CD4-positive, alpha-beta T cell treated with Interleukin-1 beta for 1 hour (primary cell): ENCODE results near the gene KRT12.

Experiments
- DNase-seq, 2 donors: peaks; one replicate each; pipeline ENCODE4 v3.0.0-alpha.2; 2020 to 2022

Gene KRT12

GRCh38 chr17:40866838-40867237, at the start of gene KRT12:
Gene KRT12 (minus strand): TSS chr17:40867223. CDS start chr17:40867186, 37 bp downstream.
- no peak for DNase-seq

- DNase-seq, result no peak
Measured at GRCh38 chr17:40916366-40916765, 49.3 kb upstream of the KRT12 start.

- no peak for DNase-seq
Measured at GRCh38 chr17:40915721-40916256, 48.8 kb upstream of the KRT12 start.

GRCh38 chr17:40915199-40915661, 48.2 kb upstream of the KRT12 start:
- no peak for DNase-seq

GRCh38 chr17:40914075-40914855, 47.2 kb upstream of the KRT12 start:
- no peak for DNase-seq

GRCh38 chr17:40912486-40913210, 45.6 kb upstream of the KRT12 start:
- DNase-seq, result no peak

GRCh38 chr17:40910441-40910841, 43.4 kb upstream of the KRT12 start:
- DNase-seq, result no peak

GRCh38 chr17:40909755-40910154, 42.7 kb upstream of the KRT12 start:
- DNase-seq, result no peak

- peak; percentile 72 to 74 for DNase-seq
Measured at GRCh38 chr17:40909351-40909750, 42.3 kb upstream of the KRT12 start.

- no peak for DNase-seq
Measured at GRCh38 chr17:40906613-40907012, 39.6 kb upstream of the KRT12 start.

- DNase-seq, result no peak
Measured at GRCh38 chr17:40905370-40905769, 38.3 kb upstream of the KRT12 start.

- DNase-seq, result no peak
Measured at GRCh38 chr17:40903129-40903847, 36.3 kb upstream of the KRT12 start.

GRCh38 chr17:40902498-40902897, 35.5 kb upstream of the KRT12 start:
- DNase-seq, result no peak

GRCh38 chr17:40901981-40902474, 35.0 kb upstream of the KRT12 start:
- no peak for DNase-seq

- no peak for DNase-seq
Measured at GRCh38 chr17:40900809-40901356, 33.9 kb upstream of the KRT12 start.

- DNase-seq, result no peak
Measured at GRCh38 chr17:40896916-40897455, 30.0 kb upstream of the KRT12 start.

GRCh38 chr17:40895106-40895730, 28.2 kb upstream of the KRT12 start:
- no peak for DNase-seq

GRCh38 chr17:40888196-40888720, 21.2 kb upstream of the KRT12 start:
- no peak for DNase-seq

GRCh38 chr17:40886090-40886489, 19.1 kb upstream of the KRT12 start:
- no peak for DNase-seq

- no peak for DNase-seq
Measured at GRCh38 chr17:40884708-40885512, 17.9 kb upstream of the KRT12 start, which contains the start of gene KRT20. Gene KRT20 (minus strand): TSS chr17:40885242. CDS start chr17:40885185, 57 bp downstream.
